ACHN (cell line): ENCODE data around the gene ABR.
A peak's percentile ranks its signal among the peaks of the same experiment; 100 is the strongest.
"Not testable (repeated sequence)": the region's sequence is repeated elsewhere in the genome, so short reads cannot be mapped to it uniquely, and the experiment has no call there.

Experiments used
- DNase-seq: peaks from one replicate; pipeline ENCODE4 v3.0.0-alpha.2; 2015
- in situ Hi-C: cut with HindIII; loops from 2 replicates; pipeline ENCODE4 v1.10.0; 2017; ENCODE audit warnings: low sequenced_read_pairs, low pct_ligation_motif_present, low pct_unique_long_range_greater_than_20kb

ABR gene

GRCh38 chr17:1109606-1110540 lies 69.9 kb downstream of the ABR start:
- in situ Hi-C loops = no loop called here
- DNase-seq = peak; percentile 35

GRCh38 chr17:1108765-1109605 lies 70.8 kb downstream of the ABR start:
- in situ Hi-C loops = no loop called here
- DNase-seq = peak; percentile 60

GRCh38 chr17:1108478-1108764 lies 71.4 kb downstream of the ABR start:
- DNase-seq = no peak
- in situ Hi-C loops = no loop called here

GRCh38 chr17:1107777-1108477 lies 71.9 kb downstream of the ABR start:
- in situ Hi-C loops = no loop called here
- DNase-seq = no peak

GRCh38 chr17:1107083-1107776 lies 72.6 kb downstream of the ABR start:
- DNase-seq = no peak
- in situ Hi-C loops = no loop called here

GRCh38 chr17:1104222-1104621 lies 75.6 kb downstream of the ABR start:
- DNase-seq = no peak
- in situ Hi-C loops = no loop called here

GRCh38 chr17:1100382-1100781 lies 79.4 kb downstream of the ABR start:
- in situ Hi-C loops = no loop called here
- DNase-seq = no peak

- in situ Hi-C loops = no loop called here
- no peak for DNase-seq
These were observed 80.5 kb downstream of the ABR start for GRCh38 chr17:1099242-1099641.

GRCh38 chr17:1097972-1098744 lies 81.6 kb downstream of the ABR start:
- DNase-seq, in situ Hi-C loops: not testable (repeated sequence)

- in situ Hi-C loops = no loop called here
- DNase-seq = no peak
These were observed 83.6 kb downstream of the ABR start for GRCh38 chr17:1096215-1096614.

- in situ Hi-C loops = no loop called here
- DNase-seq = no peak
These were observed 84.0 kb downstream of the ABR start for GRCh38 chr17:1095853-1096173.

- in situ Hi-C loops = no loop called here
- no peak for DNase-seq
These were observed 84.5 kb downstream of the ABR start for GRCh38 chr17:1095090-1095852.

GRCh38 chr17:1094591-1094990 lies 85.2 kb downstream of the ABR start:
- in situ Hi-C loops = no loop called here
- no peak for DNase-seq

GRCh38 chr17:1091900-1092299 lies 87.9 kb downstream of the ABR start:
- DNase-seq = no peak

GRCh38 chr17:1091190-1091534 lies 88.6 kb downstream of the ABR start:
- in situ Hi-C loops = no loop called here
- no peak for DNase-seq

More at GRCh38 chr17:1091900-1092299, 87.9 kb downstream of the ABR start:
- in situ Hi-C loops = no loop called here

- in situ Hi-C loops = no loop called here
- no peak for DNase-seq
These were observed 89.2 kb downstream of the ABR start for GRCh38 chr17:1090465-1091189.

GRCh38 chr17:1089915-1090314 lies 89.9 kb downstream of the ABR start:
- in situ Hi-C loops = no loop called here
- no peak for DNase-seq
